Measurements from ENCODE around the gene COP1. TPM values are rescaled to one million over a fixed set of nuclear protein-coding genes. Genes with fewer than 3 reads are reported as not detected.

Gene COP1
- total and polyA plus RNA-seq, 2 donors (not counting 3 experiments of a cell fraction or from before 2014, with no cell fraction given) = 16.5 to 40.9 TPM

DNA sequence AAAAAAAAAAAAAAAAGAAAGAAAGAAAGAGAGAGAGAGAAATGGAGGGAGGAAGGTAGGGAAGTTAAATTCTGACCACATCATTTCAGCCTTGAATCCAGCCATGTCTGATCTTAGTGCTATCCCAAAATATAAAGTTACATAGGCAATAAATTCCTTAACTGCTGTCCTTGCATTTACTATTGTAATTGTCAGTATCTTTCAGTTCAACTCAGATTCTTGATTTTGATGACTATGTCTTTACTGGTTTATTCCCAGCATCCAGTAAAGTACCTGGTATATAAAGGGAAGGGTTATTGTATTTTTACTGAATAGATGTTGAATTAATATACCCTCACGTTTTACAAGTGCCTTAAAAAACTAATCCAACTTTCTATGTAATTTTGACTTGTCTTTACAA lies 8.9 kb upstream of the COP1 start:
- FAIRE-seq (no peak), DNase-seq (ENCODE audit: low read depth, low spot score) (no peak)
- H3K4me3 ChIP-seq (replicated peaks in 1 of 3; ENCODE audit: insufficient read depth in 1 of 3, low read depth in 1 of 3, low read length in 3 of 3) = no peak overlapping the region
- no peaks in the 10 kb centered on the region for H3K9me1 ChIP-seq (replicated peaks; ENCODE audit: control insufficient read depth, extremely low read depth, insufficient read depth, low read length)
- H3K36me3 ChIP-seq (ENCODE audit: control insufficient read depth in 2 of 2, extremely low read depth in 1 of 2, insufficient read depth in 2 of 2, low read length in 2 of 2) = no peaks in the 10 kb centered on the region
- no peak overlapping the region for H3K9ac ChIP-seq (replicated peaks; ENCODE audit: extremely low read depth, insufficient read depth, low read length)
- dilution Hi-C loops (cut with MboI; ENCODE audit: extremely low pct_ligation_motif_present, low sequenced_read_pairs) (no loop called here), intact Hi-C loops (cut with micrococcal nuclease) (no loop called here)
- no peaks in the 10 kb centered on the region for H3K9me3 ChIP-seq (replicated peaks; ENCODE audit: control insufficient read depth, insufficient read depth, low read length)
- no peak for TF ChIP-seq GATA2 (IDR thresholded peaks at IDR 0.05; ENCODE audit: insufficient read depth, insufficient read length, low read depth, low read length)
- TF ChIP-seq MYC (IDR thresholded peaks at IDR 0.05; ENCODE audit: low read depth, low read length) = no peak
- TF ChIP-seq, protein P1, sequence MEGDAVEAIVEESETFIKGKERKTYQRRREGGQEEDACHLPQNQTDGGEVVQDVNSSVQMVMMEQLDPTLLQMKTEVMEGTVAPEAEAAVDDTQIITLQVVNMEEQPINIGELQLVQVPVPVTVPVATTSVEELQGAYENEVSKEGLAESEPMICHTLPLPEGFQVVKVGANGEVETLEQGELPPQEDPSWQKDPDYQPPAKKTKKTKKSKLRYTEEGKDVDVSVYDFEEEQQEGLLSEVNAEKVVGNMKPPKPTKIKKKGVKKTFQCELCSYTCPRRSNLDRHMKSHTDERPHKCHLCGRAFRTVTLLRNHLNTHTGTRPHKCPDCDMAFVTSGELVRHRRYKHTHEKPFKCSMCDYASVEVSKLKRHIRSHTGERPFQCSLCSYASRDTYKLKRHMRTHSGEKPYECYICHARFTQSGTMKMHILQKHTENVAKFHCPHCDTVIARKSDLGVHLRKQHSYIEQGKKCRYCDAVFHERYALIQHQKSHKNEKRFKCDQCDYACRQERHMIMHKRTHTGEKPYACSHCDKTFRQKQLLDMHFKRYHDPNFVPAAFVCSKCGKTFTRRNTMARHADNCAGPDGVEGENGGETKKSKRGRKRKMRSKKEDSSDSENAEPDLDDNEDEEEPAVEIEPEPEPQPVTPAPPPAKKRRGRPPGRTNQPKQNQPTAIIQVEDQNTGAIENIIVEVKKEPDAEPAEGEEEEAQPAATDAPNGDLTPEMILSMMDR (IDR thresholded peaks at IDR 0.05; ENCODE audit: extremely low read depth in 1 of 2, insufficient read depth in 1 of 2, low read depth in 1 of 2, low read length in 2 of 2) = no peak
- TF ChIP-seq EZH2 (IDR thresholded peaks at IDR 0.05; ENCODE audit: borderline replicate concordance, low read depth, low read length, severe bottlenecking) = no peak
- TF ChIP-seq, protein P2, sequence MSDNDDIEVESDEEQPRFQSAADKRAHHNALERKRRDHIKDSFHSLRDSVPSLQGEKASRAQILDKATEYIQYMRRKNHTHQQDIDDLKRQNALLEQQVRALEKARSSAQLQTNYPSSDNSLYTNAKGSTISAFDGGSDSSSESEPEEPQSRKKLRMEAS (IDR thresholded peaks at IDR 0.05; ENCODE audit: insufficient read depth, insufficient read length) = no peak
- TF ChIP-seq POLR2A (IDR thresholded peaks at IDR 0.05; ENCODE audit: low read depth, low read length) = no peak
- no peak overlapping the region for H3K27ac ChIP-seq (ENCODE audit: insufficient read depth, low read depth, low read length)
- ChIA-PET CTCF (no interaction called here), POLR2A (no interaction called here)
- no peak overlapping the region for H2AFZ ChIP-seq (ENCODE audit: low read depth, low read length)
- BruUV-seq (replicated peaks) = no TSS peak
- no peaks in the 10 kb centered on the region for H4K20me1 ChIP-seq (replicated peaks; ENCODE audit: control insufficient read depth, extremely low read depth, insufficient read depth, low read length)
- no peaks in the 10 kb centered on the region for H3K79me2 ChIP-seq (ENCODE audit: control insufficient read depth, insufficient read depth, low read length)
- no peak overlapping the region for H3K4me2 ChIP-seq (ENCODE audit: insufficient read depth, low read length)
- H3K27me3 ChIP-seq (ENCODE audit: control insufficient read depth in 2 of 2, insufficient read depth in 2 of 2, low read length in 2 of 2) = peaks cover 0 to 19% of the 10 kb centered on the region in 2 experiments
- no peaks in the 10 kb centered on the region for H3K4me1 ChIP-seq (ENCODE audit: control insufficient read depth, extremely low read depth, insufficient read depth, low read length)

Data from endothelial cell of umbilical vein (primary cell).